CD4-positive, alpha-beta T cell (primary cell): Measurements from ENCODE around the gene BRDT. TPM values are rescaled to one million over a fixed set of nuclear protein-coding genes. Genes with fewer than 3 reads are reported as not detected.

Source experiments
- ATAC-seq: fragments of 200-7000 bp; cut with Tn5 transposase; one replicate; pipeline ENCODE4 v1.10.0; 2022; ENCODE audit warnings: mild to moderate bottlenecking; ENCODE audit not compliant: poor library complexity
- CTCF ChIA-PET: fragments of 350-600 bp; sonication (Branson Sonifier 250); formaldehyde crosslinking; loops from one replicate; lab custom pipeline; 2021; ENCODE audit warnings: antibody characterized with exemption, inconsistent platforms; lab: Charles Lee
- POLR2A ChIA-PET: fragments of 350-600 bp; sonication (Branson Sonifier 250); formaldehyde crosslinking; loops from one replicate; lab custom pipeline; 2021; ENCODE audit warnings: antibody characterized with exemption, inconsistent platforms; lab: Charles Lee
- DNase-seq, 14 experiments: peaks; one replicate each; pipeline ENCODE4 v3.0.0-alpha.2; 2013 to 2020; ENCODE audit warnings: mixed read lengths in 2 of 14
- H3K27ac ChIP-seq, 2 donors: one replicate each; pipeline versions ENCODE4 v1.5.1 to v1.7.0; 2013; ENCODE audit warnings: low read length in 2 of 2, low read depth in 1 of 2, mild to moderate bottlenecking in 1 of 2
- H3K27me3 ChIP-seq, 2 experiments: 1 replicate in 1 of 2; 2 replicates in 1 of 2; pipeline versions ENCODE4 v1.6.1 to v1.7.0; 2013; ENCODE audit warnings: low read length in 2 of 2, control low read depth in 1 of 2, mild to moderate bottlenecking in 1 of 2, moderate library complexity in 1 of 2; ENCODE audit not compliant: insufficient read depth in 2 of 2, control insufficient read depth in 1 of 2
- H3K36me3 ChIP-seq: one replicate; pipeline ENCODE4 v1.6.1; 2013; ENCODE audit warnings: low read length, control low read depth; ENCODE audit not compliant: insufficient read depth
- H3K4me1 ChIP-seq: one replicate; pipeline ENCODE4 v1.6.1; 2013; ENCODE audit warnings: low read length, control low read depth; ENCODE audit not compliant: insufficient read depth
- H3K4me3 ChIP-seq: one replicate; pipeline ENCODE4 v1.5.1; 2013; ENCODE audit warnings: mild to moderate bottlenecking, low read length, moderate library complexity
- H3K9me3 ChIP-seq, 2 experiments: 1 replicate in 1 of 2; 2 replicates in 1 of 2; pipeline versions ENCODE4 v1.6.1 to v1.7.0; 2013; ENCODE audit warnings: low read length in 2 of 2, mild to moderate bottlenecking in 2 of 2, control low read depth in 1 of 2, moderate library complexity in 1 of 2; ENCODE audit not compliant: control insufficient read depth in 1 of 2, insufficient read depth in 1 of 2
- H3K27ac Mint-ChIP-seq: one replicate; pipeline ENCODE4 v1.8.0; 2020; ENCODE audit warnings: mixed read lengths
- H3K27me3 Mint-ChIP-seq: one replicate; pipeline ENCODE4 v1.8.0; 2021; ENCODE audit warnings: mixed read lengths
- H3K36me3 Mint-ChIP-seq: one replicate; pipeline ENCODE4 v1.8.0; 2021; ENCODE audit warnings: low read depth, mixed read lengths
- H3K4me1 Mint-ChIP-seq: one replicate; pipeline ENCODE4 v1.8.0; 2021; ENCODE audit warnings: low read depth, mixed read lengths
- H3K4me3 Mint-ChIP-seq: one replicate; pipeline ENCODE4 v1.8.0; 2020; ENCODE audit warnings: mild to moderate bottlenecking, mixed read lengths
- H3K9me3 Mint-ChIP-seq: one replicate; pipeline ENCODE4 v1.8.0; 2020; ENCODE audit warnings: mixed read lengths
- intact Hi-C, 2 experiments: fragments of 100-400 bp; cut with DNase I in 1 of 2; cut with micrococcal nuclease in 1 of 2; formaldehyde crosslinking; loops; one replicate each; pipeline versions ENCODE4 v1.15.1 to v1.9.0; 2023 to 2025; cut with DNase I, micrococcal nuclease
- total RNA-seq, 174 experiments: library from RNA in 2 of 174; stranded (reverse) in 2 of 174; gene quantifications; one replicate each; pipeline ENCODE4 v1.2.3 and lab custom pipeline; 2021 to 2026
- TF ChIP-seq, protein P1 (sequence below): fragments of 200-600 bp; IDR thresholded peaks from one replicate; pipeline ENCODE4 v1.8.0; 2022; ENCODE audit warnings: antibody characterized with exemption, mild to moderate bottlenecking

The BRDT gene
- total RNA-seq, 2 experiments from 2014 or later = not detected

DNA sequence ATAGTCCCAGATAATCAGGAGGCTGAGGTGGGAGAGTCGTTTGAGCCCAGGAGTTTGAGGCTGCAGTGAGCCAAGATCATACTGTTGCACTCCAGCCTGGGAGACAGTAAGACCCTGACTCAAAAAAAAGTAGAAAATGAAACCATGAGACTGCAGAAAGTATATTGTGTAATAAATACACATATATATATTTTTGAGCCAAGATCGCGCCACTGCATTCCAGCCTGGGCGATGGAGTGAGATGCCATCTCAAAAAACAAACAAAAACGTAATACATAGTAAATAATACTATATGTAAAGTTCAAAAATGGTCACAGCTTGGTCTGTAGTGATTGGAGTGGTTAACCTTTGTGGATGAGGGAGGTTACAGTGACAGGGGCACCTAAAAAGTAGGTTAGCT lies 9.7 kb downstream of the BRDT start:
- intact Hi-C loops = no loop called here
- Histone ChIP-seq H3K4me1 (no peaks in the 10 kb centered on the region), H3K36me3 (no peaks in the 10 kb centered on the region), H3K9me3 (no peaks in the 10 kb centered on the region), H3K27me3 (no peaks in the 10 kb centered on the region), H3K27ac (no peak overlapping the region), H3K4me3 (no peak overlapping the region)
- Mint-ChIP-seq H3K27me3 (no peaks in the 10 kb centered on the region), H3K36me3 (no peaks in the 10 kb centered on the region), H3K27ac (no peak overlapping the region), H3K9me3 (no peaks in the 10 kb centered on the region), H3K4me1 (no peaks in the 10 kb centered on the region), H3K4me3 (no peak overlapping the region)
- ATAC-seq (no peak), DNase-seq (no peak)
- TF ChIP-seq, protein P1, sequence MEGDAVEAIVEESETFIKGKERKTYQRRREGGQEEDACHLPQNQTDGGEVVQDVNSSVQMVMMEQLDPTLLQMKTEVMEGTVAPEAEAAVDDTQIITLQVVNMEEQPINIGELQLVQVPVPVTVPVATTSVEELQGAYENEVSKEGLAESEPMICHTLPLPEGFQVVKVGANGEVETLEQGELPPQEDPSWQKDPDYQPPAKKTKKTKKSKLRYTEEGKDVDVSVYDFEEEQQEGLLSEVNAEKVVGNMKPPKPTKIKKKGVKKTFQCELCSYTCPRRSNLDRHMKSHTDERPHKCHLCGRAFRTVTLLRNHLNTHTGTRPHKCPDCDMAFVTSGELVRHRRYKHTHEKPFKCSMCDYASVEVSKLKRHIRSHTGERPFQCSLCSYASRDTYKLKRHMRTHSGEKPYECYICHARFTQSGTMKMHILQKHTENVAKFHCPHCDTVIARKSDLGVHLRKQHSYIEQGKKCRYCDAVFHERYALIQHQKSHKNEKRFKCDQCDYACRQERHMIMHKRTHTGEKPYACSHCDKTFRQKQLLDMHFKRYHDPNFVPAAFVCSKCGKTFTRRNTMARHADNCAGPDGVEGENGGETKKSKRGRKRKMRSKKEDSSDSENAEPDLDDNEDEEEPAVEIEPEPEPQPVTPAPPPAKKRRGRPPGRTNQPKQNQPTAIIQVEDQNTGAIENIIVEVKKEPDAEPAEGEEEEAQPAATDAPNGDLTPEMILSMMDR = no peak
- POLR2A ChIA-PET = no interaction called here
- CTCF ChIA-PET = interaction anchor here (0.6 kb wide), 1 partner anchor 812 kb away, joined by 3 read pairs; no protein-coding TSS in a partner anchor

DNA sequence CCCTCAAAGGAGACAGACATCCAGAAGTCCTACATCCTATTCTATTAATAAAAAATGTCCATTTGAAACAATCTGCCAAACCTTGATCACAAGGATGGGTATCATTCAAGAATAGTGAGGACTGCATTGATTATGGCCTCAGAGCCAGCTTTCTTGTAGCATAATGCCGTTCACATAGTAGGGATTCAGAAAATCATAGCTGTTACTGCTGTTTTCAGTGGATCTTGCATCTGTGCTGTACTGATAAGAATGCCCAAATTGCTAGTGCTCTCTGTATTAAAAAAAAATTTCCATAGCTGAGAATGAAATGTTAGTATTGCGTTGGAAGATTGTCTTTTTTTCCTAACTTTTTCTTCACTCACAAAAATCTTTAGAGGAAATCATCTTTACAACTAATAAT lies 19.1 kb downstream of the BRDT start:
- Mint-ChIP-seq H3K36me3 (no peaks in the 10 kb centered on the region), H3K4me1 (no peaks in the 10 kb centered on the region), H3K4me3 (no peak overlapping the region), H3K9me3 (no peaks in the 10 kb centered on the region), H3K27ac (no peak overlapping the region), H3K27me3 (peaks cover 5% of the 10 kb centered on the region)
- no peak for ATAC-seq
- TF ChIP-seq, protein P1 = no peak
- intact Hi-C loops = no loop called here
- H3K9me3 ChIP-seq = no peaks in the 10 kb centered on the region
- no peak overlapping the region for H3K4me3 ChIP-seq
- H3K27ac ChIP-seq = no peak overlapping the region
- ChIA-PET POLR2A (no interaction called here), CTCF (no interaction called here)
- no peaks in the 10 kb centered on the region for H3K4me1 ChIP-seq
- no peaks in the 10 kb centered on the region for H3K36me3 ChIP-seq
- DNase-seq = no peak
- H3K27me3 ChIP-seq = no peaks in the 10 kb centered on the region

DNA sequence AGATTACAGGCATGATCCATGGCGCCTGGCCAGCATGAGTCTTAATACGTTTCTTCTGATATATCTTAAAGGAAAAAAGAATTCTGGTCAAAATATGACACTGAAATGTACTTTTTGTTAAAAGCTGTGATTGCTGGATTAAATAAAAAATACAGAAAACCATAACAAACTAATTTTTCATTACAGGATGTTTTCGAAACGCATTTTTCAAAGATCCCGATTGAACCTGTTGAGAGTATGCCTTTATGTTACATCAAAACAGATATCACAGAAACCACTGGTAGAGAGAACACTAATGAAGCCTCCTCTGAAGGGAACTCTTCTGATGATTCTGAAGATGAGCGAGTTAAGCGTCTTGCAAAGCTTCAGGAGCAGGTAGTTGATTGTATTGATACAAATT lies 30.2 kb downstream of the BRDT start:
- TF ChIP-seq, protein P1 = no peak
- Mint-ChIP-seq H3K36me3 (no peaks in the 10 kb centered on the region), H3K4me1 (no peaks in the 10 kb centered on the region), H3K27ac (no peak overlapping the region), H3K9me3 (no peaks in the 10 kb centered on the region), H3K4me3 (no peak overlapping the region), H3K27me3 (no peaks in the 10 kb centered on the region)
- Histone ChIP-seq H3K27me3 (peaks cover 0 to 2% of the 10 kb centered on the region in 2 experiments), H3K9me3 (no peaks in the 10 kb centered on the region), H3K27ac (no peak overlapping the region), H3K4me1 (no peaks in the 10 kb centered on the region), H3K4me3 (no peak overlapping the region), H3K36me3 (no peaks in the 10 kb centered on the region)
- POLR2A ChIA-PET = no interaction called here
- no peak for DNase-seq
- CTCF ChIA-PET = no interaction called here
- intact Hi-C loops = no loop called here
- ATAC-seq = no peak
